ENCODE results near the gene BICRAL.
"Not testable (repeated sequence)": the region's sequence is repeated elsewhere in the genome, so short reads cannot be mapped to it uniquely, and the experiment has no call there.

The BICRAL gene

DNA sequence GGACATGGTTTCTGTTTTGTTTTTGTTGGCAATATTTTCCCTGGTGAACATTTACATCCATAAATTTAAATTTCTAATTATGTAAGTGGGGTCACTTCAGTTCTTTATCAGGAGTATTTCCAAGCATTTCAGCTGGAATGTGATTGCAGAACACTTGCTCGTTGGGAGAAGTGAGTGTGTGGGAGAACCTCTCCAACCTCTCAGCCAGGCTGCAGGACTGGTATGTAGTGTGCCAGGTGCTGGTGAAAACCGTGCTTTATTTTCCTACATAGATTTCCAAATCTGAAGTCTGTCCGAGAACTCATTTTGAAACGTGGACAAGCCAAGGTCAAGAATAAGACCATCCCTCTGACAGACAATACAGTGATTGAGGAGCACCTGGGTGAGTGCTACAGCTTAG, 103.8 kb downstream of the BICRAL start:
- DNase-seq (ENCODE audit: low read depth) = no peak
- TF ChIP-seq, protein P1, sequence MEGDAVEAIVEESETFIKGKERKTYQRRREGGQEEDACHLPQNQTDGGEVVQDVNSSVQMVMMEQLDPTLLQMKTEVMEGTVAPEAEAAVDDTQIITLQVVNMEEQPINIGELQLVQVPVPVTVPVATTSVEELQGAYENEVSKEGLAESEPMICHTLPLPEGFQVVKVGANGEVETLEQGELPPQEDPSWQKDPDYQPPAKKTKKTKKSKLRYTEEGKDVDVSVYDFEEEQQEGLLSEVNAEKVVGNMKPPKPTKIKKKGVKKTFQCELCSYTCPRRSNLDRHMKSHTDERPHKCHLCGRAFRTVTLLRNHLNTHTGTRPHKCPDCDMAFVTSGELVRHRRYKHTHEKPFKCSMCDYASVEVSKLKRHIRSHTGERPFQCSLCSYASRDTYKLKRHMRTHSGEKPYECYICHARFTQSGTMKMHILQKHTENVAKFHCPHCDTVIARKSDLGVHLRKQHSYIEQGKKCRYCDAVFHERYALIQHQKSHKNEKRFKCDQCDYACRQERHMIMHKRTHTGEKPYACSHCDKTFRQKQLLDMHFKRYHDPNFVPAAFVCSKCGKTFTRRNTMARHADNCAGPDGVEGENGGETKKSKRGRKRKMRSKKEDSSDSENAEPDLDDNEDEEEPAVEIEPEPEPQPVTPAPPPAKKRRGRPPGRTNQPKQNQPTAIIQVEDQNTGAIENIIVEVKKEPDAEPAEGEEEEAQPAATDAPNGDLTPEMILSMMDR (IDR thresholded peaks at IDR 0.05; ENCODE audit: insufficient read depth, low read depth, low read length, missing control alignments) = no peak

DNA sequence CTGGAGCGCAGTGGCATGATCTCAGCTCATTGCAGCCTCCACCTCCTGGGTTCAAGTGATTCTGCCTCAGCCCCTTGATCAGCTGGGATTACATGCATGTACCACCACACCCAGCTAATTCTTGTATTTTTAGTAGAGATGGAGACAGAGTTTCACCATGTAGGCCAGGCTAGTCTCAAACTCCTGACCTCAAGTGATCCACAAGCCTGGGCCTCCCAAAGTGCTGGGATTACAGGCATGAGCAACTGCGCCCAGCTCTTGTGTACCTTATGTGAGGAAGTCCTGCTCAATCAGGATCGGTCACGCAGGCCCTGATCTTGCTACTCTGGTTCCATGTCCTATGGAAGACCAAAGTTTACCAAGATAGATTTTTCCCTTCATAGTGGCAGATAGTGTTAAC, 106.3 kb downstream of the BICRAL start:
- DNase-seq (ENCODE audit: low read depth); H3K4me3 ChIP-seq (ENCODE audit: low read length): not testable (repeated sequence)

More for the DNA sequence above, 103.8 kb downstream of the BICRAL start:
- H3K4me3 ChIP-seq (ENCODE audit: low read length) = no peak overlapping the region

DNA sequence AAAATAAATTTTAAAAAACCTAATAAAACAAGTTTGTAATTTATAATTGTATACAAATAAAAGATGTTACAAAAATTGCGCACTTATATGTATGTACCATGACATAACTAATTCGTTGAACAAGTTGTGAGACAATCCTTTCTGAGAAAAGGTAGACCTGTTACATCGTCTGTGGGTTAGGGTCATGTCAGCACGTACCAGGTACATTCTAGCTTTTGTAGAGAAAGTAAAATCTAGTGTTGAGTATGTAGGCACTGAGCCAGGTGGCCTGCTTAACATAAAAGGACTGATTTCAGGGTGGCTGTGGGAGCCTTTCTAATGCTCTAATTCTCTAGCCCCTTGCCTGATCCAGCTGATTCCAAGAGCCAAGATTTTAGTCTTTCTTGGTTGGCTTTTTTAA, 108.0 kb downstream of the BICRAL start:
- DNase-seq (ENCODE audit: low read depth) = peak; percentile 15
- H3K4me3 ChIP-seq (ENCODE audit: low read length) = peak overlapping the region; percentile 86
- TF ChIP-seq, protein P1 (IDR thresholded peaks at IDR 0.05; ENCODE audit: insufficient read depth, low read depth, low read length, missing control alignments) = no peak

DNA sequence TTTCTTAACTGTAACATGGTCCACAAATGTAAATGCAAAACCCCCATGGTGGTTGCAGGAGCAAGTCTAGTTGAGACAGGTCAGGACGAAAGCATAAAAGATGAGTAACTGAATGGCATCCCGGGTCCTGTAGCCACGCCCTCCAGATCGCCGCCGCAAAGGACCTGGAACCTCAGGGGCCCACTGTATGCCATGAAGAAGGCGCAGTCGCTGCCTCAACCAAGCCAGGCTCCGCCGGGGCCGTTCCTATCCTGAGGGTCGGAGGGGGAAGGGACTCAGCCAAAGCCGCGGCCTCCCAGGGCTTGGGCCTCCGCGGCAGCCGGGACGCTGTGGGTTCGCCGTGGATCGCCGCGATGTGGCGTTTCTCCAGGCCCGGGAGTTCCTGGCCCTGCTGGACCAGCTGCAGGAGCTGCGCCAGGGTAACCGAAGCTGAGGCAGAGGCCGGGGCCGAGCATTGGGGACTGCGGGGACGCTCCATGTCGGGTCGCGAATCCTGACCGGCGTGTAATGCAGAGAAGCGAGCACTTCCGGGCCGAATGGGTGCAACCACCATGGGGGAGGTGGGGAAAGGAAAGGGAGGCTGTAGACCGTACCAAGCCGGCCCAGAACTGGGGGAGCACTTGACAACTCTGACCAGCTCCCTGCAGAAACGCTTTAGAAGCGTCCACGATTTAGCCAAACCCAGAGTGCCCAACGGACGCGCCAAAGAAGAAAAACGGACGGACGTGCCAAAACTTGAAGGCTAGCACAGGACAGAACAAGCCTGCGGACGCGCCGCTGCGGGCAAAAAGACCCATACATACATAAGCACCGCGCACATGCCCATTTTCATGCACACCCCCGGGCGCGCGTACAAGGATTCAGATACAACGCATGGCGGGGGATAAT, 108.7 kb downstream of the BICRAL start:
- TF ChIP-seq, protein P1 (IDR thresholded peaks at IDR 0.05; ENCODE audit: insufficient read depth, low read depth, low read length, missing control alignments) = no peak
- peak; percentile 99 for DNase-seq (ENCODE audit: low read depth)
- H3K4me3 ChIP-seq (ENCODE audit: low read length) = peak overlapping the region; percentile 86

DNA sequence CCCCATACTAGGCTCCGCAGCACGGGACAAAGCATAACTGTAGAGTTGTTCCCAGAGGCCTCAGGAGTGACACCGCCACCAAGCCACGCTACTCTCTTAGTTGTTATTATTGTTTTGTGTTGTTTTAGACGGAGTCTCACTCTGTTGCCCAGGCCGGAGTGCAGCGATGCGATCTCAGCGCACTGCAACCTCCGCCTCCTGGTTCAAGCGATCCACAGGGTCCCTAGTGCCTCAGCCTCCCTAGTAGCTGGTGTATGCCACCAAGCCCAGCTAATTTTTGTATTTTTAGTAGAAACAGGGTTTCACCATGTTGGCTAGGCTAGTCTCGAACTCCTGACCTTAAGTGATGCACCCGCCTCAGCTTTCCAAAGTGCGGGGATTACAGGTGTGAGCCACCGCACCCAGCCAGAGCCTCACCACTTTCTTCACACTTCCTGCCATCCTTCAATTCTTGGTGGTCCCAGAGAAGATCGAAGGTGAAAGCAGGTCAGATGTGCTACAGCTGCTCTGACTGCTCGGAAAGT, 109.4 kb downstream of the BICRAL start:
- no peak for DNase-seq (ENCODE audit: low read depth)
- peak overlapping the region; percentile 86 for H3K4me3 ChIP-seq (ENCODE audit: low read length)
- TF ChIP-seq, protein P1 (IDR thresholded peaks at IDR 0.05; ENCODE audit: insufficient read depth, low read depth, low read length, missing control alignments) = no peak

DNA sequence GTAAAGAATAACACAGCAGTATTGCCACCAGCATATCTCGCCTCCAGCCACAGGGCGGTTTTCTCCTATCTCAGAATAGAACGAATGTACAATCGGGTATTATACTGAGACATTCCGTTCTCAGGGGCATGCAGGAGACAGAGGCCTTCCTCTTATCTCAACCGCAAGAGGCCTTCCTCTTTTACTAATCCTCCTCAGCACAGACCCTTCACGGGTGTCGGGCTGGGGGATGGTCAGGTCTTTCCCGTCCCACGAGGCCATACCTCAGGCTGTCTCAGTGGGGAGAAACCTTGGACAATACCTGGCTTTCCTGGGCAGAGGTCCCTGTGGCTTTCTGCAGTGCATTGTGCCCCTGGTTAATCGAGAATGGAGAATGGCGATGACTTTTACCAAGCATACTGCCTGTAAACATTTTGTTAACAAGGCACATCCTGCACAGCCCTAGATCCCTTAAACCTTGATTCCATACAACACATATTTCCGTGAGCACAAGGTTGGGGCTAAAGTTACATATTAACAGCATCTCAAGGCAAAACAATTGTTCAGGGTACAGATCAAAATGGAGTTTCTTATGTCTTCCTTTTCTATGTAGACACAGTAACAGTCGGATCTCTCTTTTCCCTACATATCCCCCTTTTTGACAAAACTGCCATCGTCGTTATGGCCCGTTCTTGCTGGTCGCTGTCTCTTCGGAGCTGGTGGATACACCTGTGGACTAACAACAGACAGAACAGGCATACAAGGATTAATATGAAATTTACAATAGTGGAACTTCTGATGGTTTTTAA, 112.4 kb downstream of the BICRAL start:
- not testable (repeated sequence) for DNase-seq (ENCODE audit: low read depth); H3K4me3 ChIP-seq (ENCODE audit: low read length)

DNA sequence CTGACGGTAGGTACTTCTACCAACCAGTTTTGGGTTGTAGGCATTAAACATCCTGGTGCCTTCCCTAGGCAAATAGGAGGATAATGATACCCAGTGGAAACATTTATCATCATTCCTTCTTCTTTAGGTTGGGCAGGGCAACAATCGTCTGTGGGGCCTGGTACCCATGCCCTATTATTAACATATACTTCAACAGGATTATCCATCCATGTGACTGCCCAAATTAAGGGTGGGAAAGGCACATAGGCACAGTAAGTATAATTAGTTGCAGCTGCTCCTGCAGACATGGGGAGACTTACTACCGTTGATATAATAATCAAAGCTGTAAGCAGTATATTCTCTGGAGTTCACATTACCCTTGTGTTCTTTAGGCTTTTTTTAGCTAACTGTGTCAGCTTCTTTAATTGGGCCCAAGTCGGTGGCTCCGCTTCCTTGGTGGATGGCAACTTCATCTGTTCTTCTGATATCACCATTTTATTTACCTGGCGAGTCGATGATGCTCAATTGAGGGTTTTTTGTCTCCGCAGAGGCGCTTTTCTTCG, 114.4 kb downstream of the BICRAL start:
- no peak overlapping the region for H3K4me3 ChIP-seq (ENCODE audit: low read length)
- TF ChIP-seq, protein P1 (IDR thresholded peaks at IDR 0.05; ENCODE audit: insufficient read depth, low read depth, low read length, missing control alignments) = no peak
- no peak for DNase-seq (ENCODE audit: low read depth)
